ENCODE results near the gene FGFR3.

GRCh38 chr4:1813915-1814314 lies 20.8 kb downstream of the FGFR3 start:
- TF ChIP-seq POLR2A (IDR thresholded peaks at IDR 0.05; ENCODE audit: low read depth, low read length) (no peak), POLR2AphosphoS5 (IDR thresholded peaks at IDR 0.05; ENCODE audit: low read depth, low read length) (no peak), SPI1 (IDR thresholded peaks at IDR 0.05; ENCODE audit: low read depth, low read length) (no peak), TAF1 (IDR thresholded peaks at IDR 0.05; ENCODE audit: low read depth, low read length) (no peak), POU2F2 (IDR thresholded peaks at IDR 0.05; ENCODE audit: low read depth, low read length) (no peak), PAX5 (IDR thresholded peaks at IDR 0.05; ENCODE audit: insufficient read depth, low read length, severe bottlenecking) (no peak)
